HepG2 (cell line): ENCODE results near the gene IFT57. TPM values are rescaled to one million over a fixed set of nuclear protein-coding genes. Genes with fewer than 3 reads are reported as not detected.

Experiments
- ATAC-seq: fragments of 200-7000 bp; cut with Tn5 transposase; 3 replicates; pipeline ENCODE4 v1.9.1; 2020; ENCODE audit warnings: mild to moderate bottlenecking, moderate library complexity
- BruUV-seq: library from RNA; stranded (reverse); fragments of 400-500 nt; replicated peaks from 2 replicates; lab custom pipeline; 2021; lab: Mats Ljungman, UMichigan
- CTCF ChIA-PET: fragments of 300-600 bp; formaldehyde crosslinking; extraction: SDS; loops from one replicate; lab custom pipeline; 2021; ENCODE audit warnings: low total read pairs, inconsistent platforms, low intra/inter-chr PET ratio; lab: Yijun Ruan, JAX
- POLR2A ChIA-PET: fragments of 350-600 bp; sonication (Branson Sonifier 250); formaldehyde crosslinking; loops from one replicate; lab custom pipeline; 2020; ENCODE audit warnings: antibody characterized with exemption, inconsistent platforms; lab: Yijun Ruan, JAX
- DNase-seq: peaks from one replicate; pipeline ENCODE4 v3.0.0-alpha.2; 2015; ENCODE audit warnings: low spot score
- FAIRE-seq: peaks from 3 replicates; lab custom pipeline; 2011; peaks lifted over from hg19 to GRCh38; lab: Jason Lieb, UNC
- H2AFZ ChIP-seq: one replicate; pipeline ENCODE4 v1.6.1; 2011; ENCODE audit warnings: low read length, inconsistent platforms
- H3K27ac ChIP-seq: fragments of 300-600 bp; 3 replicates; pipeline ENCODE4 v1.8.0; 2011; ENCODE audit warnings: mixed run types, mild to moderate bottlenecking, mixed read lengths, low read length, inconsistent platforms; ENCODE audit not compliant: insufficient read depth; ENCODE audit errors: extremely low read length
- H3K27me3 ChIP-seq, 2 experiments: fragments of 200-600 bp in 1 of 2; 2 replicates in 1 of 2; 3 replicates in 1 of 2; pipeline versions ENCODE4 v1.6.0 to v1.8.0; 2011; ENCODE audit warnings: low read length in 2 of 2, mild to moderate bottlenecking in 2 of 2, moderate library complexity in 2 of 2, inconsistent platforms in 1 of 2; ENCODE audit not compliant: insufficient read depth in 2 of 2, control insufficient read depth in 1 of 2
- H3K36me3 ChIP-seq, 2 experiments: fragments of 200-600 bp in 1 of 2; replicated peaks in 1 of 2; 2 replicates in 1 of 2; 3 replicates in 1 of 2; pipeline versions ENCODE4 v1.5.1 to v1.8.0; 2011; ENCODE audit warnings: low read length in 2 of 2, inconsistent platforms in 1 of 2; ENCODE audit not compliant: insufficient read depth in 2 of 2, control insufficient read depth in 1 of 2
- H3K4me1 ChIP-seq: 2 replicates; pipeline ENCODE4 v1.5.1; 2012; ENCODE audit warnings: low read length, inconsistent platforms; ENCODE audit not compliant: insufficient read depth
- H3K4me2 ChIP-seq: 2 replicates; pipeline ENCODE4 v1.6.0; 2011; ENCODE audit warnings: low read depth, low read length, inconsistent platforms
- H3K4me3 ChIP-seq, 3 experiments: fragments of 200-600 bp in 1 of 3; sonication (generic), shearing (Covaris generic) in 1 of 3; replicated peaks in 1 of 3; 2 replicates each; pipeline ENCODE4 v1.5.1; 2011 to 2016; ENCODE audit warnings: low read length in 3 of 3, inconsistent platforms in 2 of 3, low read depth in 2 of 3, mild to moderate bottlenecking in 2 of 3, control low read depth in 1 of 3, mixed read lengths in 1 of 3; ENCODE audit not compliant: insufficient read depth in 1 of 3
- H3K79me2 ChIP-seq: one replicate; pipeline ENCODE4 v1.6.1; 2011; ENCODE audit warnings: low read length, inconsistent platforms; ENCODE audit not compliant: insufficient read depth
- H3K9ac ChIP-seq: 2 replicates; pipeline ENCODE4 v1.6.0; 2011; ENCODE audit warnings: mild to moderate bottlenecking, low read depth, low read length, inconsistent platforms; ENCODE audit not compliant: insufficient read depth
- H3K9me3 ChIP-seq: 2 replicates; pipeline ENCODE4 v1.5.1; 2012; ENCODE audit warnings: mild to moderate bottlenecking, low read length
- H4K20me1 ChIP-seq: 2 replicates; pipeline ENCODE4 v1.6.0; 2011; ENCODE audit warnings: inconsistent platforms, mild to moderate bottlenecking, low read length, moderate library complexity; ENCODE audit not compliant: insufficient read depth
- CBX1 ChIP-seq: IDR thresholded peaks from one replicate; pipeline ENCODE4 v1.6.1; 2016; ENCODE audit warnings: antibody characterized with exemption, low read depth
- KMT2A ChIP-seq: sonication (generic); formaldehyde crosslinking; IDR thresholded peaks from 2 replicates; pipeline ENCODE4 v1.4.0; 2020; ENCODE audit warnings: missing genetic modification reagents
- MEIS2 ChIP-seq: sonication (generic); formaldehyde crosslinking; IDR thresholded peaks from 2 replicates; pipeline ENCODE4 v1.9.0; 2021; ENCODE audit warnings: mild to moderate bottlenecking, missing genetic modification reagents
- PITX1 ChIP-seq: sonication (generic); formaldehyde crosslinking; IDR thresholded peaks from 2 replicates; pipeline ENCODE4 v1.5.1; 2020; ENCODE audit warnings: mild to moderate bottlenecking, missing genetic modification reagents
- RXRA ChIP-seq: sonication (generic); formaldehyde crosslinking; IDR thresholded peaks from 2 replicates; pipeline ENCODE4 v1.5.1; 2020; ENCODE audit warnings: missing genetic modification reagents
- SNAPC2 ChIP-seq: sonication (generic); formaldehyde crosslinking; IDR thresholded peaks from 2 replicates; pipeline ENCODE4 v1.8.1; 2022; ENCODE audit warnings: mild to moderate bottlenecking, missing genetic modification reagents
- SRF ChIP-seq: IDR thresholded peaks from 2 replicates; pipeline ENCODE4 v1.6.1; 2011; ENCODE audit warnings: mild to moderate bottlenecking, low read depth, low read length, moderate library complexity
- ZBTB1 ChIP-seq: sonication (generic); formaldehyde crosslinking; IDR thresholded peaks from 2 replicates; pipeline ENCODE4 v1.4.0; 2020; ENCODE audit warnings: missing genetic modification reagents, borderline replicate concordance
- ZNF24 ChIP-seq: fragments of 450-650 bp; IDR thresholded peaks from 2 replicates; pipeline ENCODE4 v1.6.1; 2017; ENCODE audit warnings: antibody characterized with exemption, mild to moderate bottlenecking
- ZNF431 ChIP-seq: sonication (generic); formaldehyde crosslinking; IDR thresholded peaks from 2 replicates; pipeline ENCODE4 v1.9.0; 2022; ENCODE audit warnings: missing genetic modification reagents, low read depth, mild to moderate bottlenecking, borderline replicate concordance
- ZNF572 ChIP-seq: sonication (generic); formaldehyde crosslinking; IDR thresholded peaks from 2 replicates; pipeline ENCODE4 v1.5.1; 2020; ENCODE audit warnings: mild to moderate bottlenecking, missing genetic modification reagents
- ZNF781 ChIP-seq: sonication (generic); formaldehyde crosslinking; IDR thresholded peaks from 2 replicates; pipeline ENCODE4 v1.5.1; 2020; ENCODE audit warnings: borderline replicate concordance, mild to moderate bottlenecking, missing genetic modification reagents; ENCODE audit errors: not compliant biosample characterization
- ZNF891 ChIP-seq: sonication (generic); formaldehyde crosslinking; IDR thresholded peaks from 2 replicates; pipeline ENCODE4 v1.5.0; 2020; ENCODE audit warnings: mild to moderate bottlenecking, missing genetic modification reagents
- WGBS: methylation state at CpG from one replicate; pipeline ENCODE4 v1.1.6; 2017; ENCODE audit warnings: low lambda C conversion rate; 5-methylcytosine and 5-hydroxymethylcytosine counted together
- in situ Hi-C: cut with HindIII; loops from 2 replicates; pipeline ENCODE4 v1.10.0; 2017; ENCODE audit warnings: low pct_unique_long_range_greater_than_20kb; ENCODE audit not compliant: extremely low pct_ligation_motif_present
- intact Hi-C: fragments of 100-400 bp; cut with micrococcal nuclease; formaldehyde crosslinking; loops from one replicate; pipeline ENCODE4 v1.10.0; 2022; ENCODE audit not compliant: unreplicated experiment
- polyA plus RNA-seq, 8 experiments: library from polyadenylated mRNA; depleted of rRNA in 3 of 8; stranded (reverse) in 7 of 8; unstranded in 1 of 8; fragments of >200 nt; fragmentation: Illumina TruSeq in 4 of 8; extraction: Trizol in 4 of 8; gene quantifications; 2 replicates each; pipeline versions ENCODE4 v1.2.1 to v1.2.3, GENCODE V29; 2011 to 2016; ENCODE audit warnings: low read depth in 4 of 8, missing spikeins in 1 of 8, mixed read lengths in 1 of 8; ENCODE audit not compliant: insufficient read depth in 1 of 8
- total RNA-seq, 5 experiments: library from RNA; depleted of rRNA; stranded (reverse); fragments of >200 nt; fragmentation: Illumina TruSeq; extraction: Trizol; gene quantifications; 2 replicates each; pipeline ENCODE4 v1.2.3, GENCODE V29; 2016; ENCODE audit warnings: low read depth in 1 of 5

Gene IFT57
- total and polyA plus RNA-seq, 2 of the 13 experiments (the other 11 are each of a cell fraction or from before 2014, with no cell fraction given) = 5.5 to 14.5 TPM

DNA sequence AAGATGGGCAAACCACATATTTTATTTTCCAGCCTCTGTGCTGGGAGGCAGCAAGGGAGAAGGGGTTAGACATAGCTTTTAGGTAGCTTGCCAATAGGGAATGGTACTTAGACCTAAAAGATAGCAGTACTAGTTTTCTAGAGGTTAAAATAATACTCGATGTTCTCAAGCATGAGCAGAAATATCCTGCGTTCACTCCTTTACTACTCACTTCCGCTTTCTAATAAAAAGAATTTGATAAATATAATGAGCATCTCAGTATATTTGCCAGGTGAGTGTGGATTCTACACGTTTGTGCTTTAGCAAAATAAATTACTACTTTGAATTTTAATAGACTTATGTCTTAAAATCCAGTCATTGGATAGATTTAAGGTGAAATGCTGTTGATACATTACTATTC, 92.0 kb downstream of the IFT57 start:
- WGBS = 15% methylated on average over 4 of the region's 4 CpGs
- H4K20me1 ChIP-seq = no peaks in the 10 kb centered on the region
- no peak for TF ChIP-seq PITX1
- CTCF ChIA-PET = no interaction called here
- H3K36me3 ChIP-seq = no peaks in the 10 kb centered on the region
- in situ Hi-C loops = no loop called here
- no peak overlapping the region for H3K4me2 ChIP-seq
- BruUV-seq = no TSS peak
- no peak overlapping the region for H3K4me3 ChIP-seq
- ATAC-seq (no peak), DNase-seq (no peak), FAIRE-seq (no peak)
- H3K9me3 ChIP-seq = no peaks in the 10 kb centered on the region
- H2AFZ ChIP-seq = no peak overlapping the region
- H3K27ac ChIP-seq = no peak overlapping the region
- no peak overlapping the region for H3K9ac ChIP-seq
- H3K4me1 ChIP-seq = no peaks in the 10 kb centered on the region
- H3K27me3 ChIP-seq = no peaks in the 10 kb centered on the region; a peak in 2 of 5 replicates
- POLR2A ChIA-PET = no interaction called here
- H3K79me2 ChIP-seq = no peaks in the 10 kb centered on the region
- intact Hi-C loops = no loop called here

DNA sequence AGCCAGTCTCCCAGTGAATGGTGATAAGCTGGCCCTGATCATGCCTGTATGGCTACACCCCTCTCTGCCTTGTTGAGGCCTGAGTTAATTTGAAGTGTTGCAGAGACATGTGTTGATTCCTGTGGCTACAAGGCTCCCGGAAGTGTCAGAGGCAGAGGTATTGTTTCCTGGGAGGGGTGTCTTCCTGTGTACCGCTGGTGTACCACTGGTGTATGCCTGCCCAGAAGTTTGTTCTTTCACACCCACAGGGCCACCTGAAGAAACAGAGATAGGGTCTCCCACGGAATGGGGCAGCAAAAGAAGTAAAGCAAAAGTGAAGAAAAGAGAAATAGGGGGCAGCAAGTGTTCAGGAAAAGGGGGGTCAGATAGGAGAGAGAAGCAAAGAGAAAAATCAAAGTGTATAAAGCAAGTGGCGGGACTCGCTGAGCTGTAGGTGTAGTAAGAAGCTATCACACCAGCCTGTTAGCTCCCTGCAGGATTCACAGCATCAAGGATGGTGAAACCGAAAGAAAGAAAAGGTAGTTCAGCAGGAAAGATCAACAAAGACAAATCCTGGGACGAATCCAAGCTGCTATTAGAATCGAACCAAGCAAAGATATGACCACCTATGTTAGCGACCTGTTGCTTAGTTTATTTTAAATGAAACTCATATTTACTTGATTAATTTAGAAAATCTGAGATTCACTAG, 94.8 kb downstream of the IFT57 start:
- Histone ChIP-seq H3K79me2 (no peaks in the 10 kb centered on the region), H4K20me1 (no peaks in the 10 kb centered on the region), H3K4me2 (peak overlapping the region; percentile 23; the same call in 1 of the 2 replicates), H3K9me3 (no peaks in the 10 kb centered on the region), H2AFZ (no peak overlapping the region), H3K27ac (no peak overlapping the region), H3K27me3 (no peaks in the 10 kb centered on the region; a peak in 2 of 5 replicates), H3K4me1 (no peaks in the 10 kb centered on the region), H3K36me3 (no peaks in the 10 kb centered on the region), H3K4me3 (no peak overlapping the region), H3K9ac (no peak overlapping the region)
- FAIRE-seq = no peak
- no peak for ATAC-seq
- no peak for DNase-seq
- TF ChIP-seq ZNF781 (CRISPR knock-in tag) (no peak), ZNF572 (no peak), ZBTB1 (CRISPR knock-in tag) (no peak), SNAPC2 (no peak), RXRA (no peak), CBX1 (no peak), ZNF24 (no peak), MEIS2 (CRISPR knock-in tag) (no peak), ZNF431 (no peak), KMT2A (CRISPR knock-in tag) (no peak), ZNF891 (CRISPR knock-in tag) (no peak), SRF (no peak)
- BruUV-seq = no TSS peak
- CTCF ChIA-PET = no interaction called here
- intact Hi-C loops = loop anchor here (2.0 kb wide), 1 partner anchor 37 kb away; the partner anchor contains the start of gene CD47
- POLR2A ChIA-PET = no interaction called here
- WGBS = 43% methylated on average over 9 of the region's 9 CpGs
- in situ Hi-C loops = no loop called here
